Glomerular visceral epithelial cell (primary cell): ENCODE data around the gene PLK3.
"Not testable (repeated sequence)": the region's sequence is repeated elsewhere in the genome, so short reads cannot be mapped to it uniquely, and the experiment has no call there.

Experiments
- DNase-seq: peaks from one replicate; pipeline ENCODE4 v3.0.0-alpha.2; 2016; ENCODE audit errors: extremely low spot score

PLK3 gene

GRCh38 chr1:44787506-44787905, 12.7 kb upstream of the PLK3 start:
- DNase-seq: no peak

DNA sequence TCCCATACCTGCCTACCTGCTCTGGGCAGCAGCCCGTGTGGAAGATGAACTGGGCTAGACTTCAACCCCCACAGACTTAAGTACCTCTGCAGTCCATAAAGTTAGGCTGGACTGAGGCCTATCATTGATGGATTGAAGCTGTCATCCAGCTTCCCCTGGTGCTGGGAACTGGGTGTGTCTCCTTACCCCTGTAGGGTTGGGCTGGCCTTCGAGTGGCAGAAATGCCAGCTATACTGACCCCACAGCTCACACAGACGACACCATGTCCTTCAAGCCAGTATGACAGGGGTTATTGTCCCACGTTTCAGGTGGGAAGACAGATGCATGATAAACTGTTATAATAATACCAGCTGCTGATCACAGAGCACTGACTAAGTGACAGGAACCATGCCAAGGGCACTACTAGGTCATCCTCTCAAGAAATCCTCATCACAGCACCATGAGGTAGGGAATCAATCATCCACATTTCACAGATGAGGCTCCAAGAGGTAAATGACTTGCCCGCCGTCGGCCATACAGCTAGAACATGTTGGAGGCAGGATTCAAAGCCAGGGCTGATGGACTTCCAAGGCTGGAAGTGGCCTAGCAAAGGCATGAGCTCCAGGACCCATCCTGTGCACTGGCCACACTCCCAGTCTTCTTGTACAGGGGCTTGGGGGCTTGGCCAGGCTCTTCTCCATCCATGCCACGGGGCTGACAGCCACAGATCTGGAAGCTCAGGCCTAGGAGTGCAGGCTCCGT, 11.9 kb upstream of the PLK3 start, which contains the start of gene BEST4:
TSS of gene BEST4 (minus strand) at position 51 of the 741 bp plus-strand sequence. CDS start 465 bp downstream, outside the sequence.
- DNase-seq: no peak

DNA sequence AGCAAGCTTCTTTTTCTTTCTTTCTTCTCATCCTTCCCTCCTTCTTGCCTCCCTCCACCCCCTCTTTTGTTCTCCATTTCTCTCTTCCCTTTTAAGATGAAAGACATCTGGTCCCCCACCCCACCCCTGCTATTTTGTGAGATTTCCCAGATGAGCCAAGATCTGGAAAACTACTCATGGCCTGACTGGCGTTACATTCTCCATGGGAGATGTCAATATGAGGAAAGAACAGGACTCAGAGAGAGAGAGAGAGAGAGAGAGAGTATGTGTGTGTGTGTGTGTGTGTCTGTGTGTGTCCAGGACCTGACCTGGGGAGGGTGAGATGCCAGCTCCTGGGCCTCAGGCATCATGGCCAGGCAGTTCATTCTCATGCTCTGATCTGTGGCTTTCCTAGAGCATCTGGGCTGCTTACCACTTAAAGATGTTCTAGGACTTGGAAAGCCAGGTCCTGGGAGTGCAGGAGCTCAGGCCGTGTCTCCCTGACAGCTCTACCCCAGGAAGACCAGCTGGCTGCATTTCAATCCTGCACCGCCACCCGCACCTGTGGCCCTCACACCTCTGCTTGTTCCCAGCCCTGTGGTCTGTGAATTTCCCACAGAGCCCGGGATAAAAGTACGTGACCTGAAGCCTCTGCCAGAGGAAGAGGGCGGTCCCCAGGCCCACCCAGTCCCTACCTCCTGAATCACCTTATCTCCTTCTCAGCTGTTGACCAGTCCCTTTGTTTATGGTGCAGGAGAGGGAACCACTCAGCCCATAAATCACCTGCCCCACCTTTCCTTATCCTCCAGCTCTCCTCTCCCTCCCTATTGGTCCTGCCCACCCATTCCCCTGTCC, 9.0 kb upstream of the PLK3 start:
- DNase-seq: no peak

GRCh38 chr1:44792736-44793502, 7.3 kb upstream of the PLK3 start:
- DNase-seq: no peak

DNA sequence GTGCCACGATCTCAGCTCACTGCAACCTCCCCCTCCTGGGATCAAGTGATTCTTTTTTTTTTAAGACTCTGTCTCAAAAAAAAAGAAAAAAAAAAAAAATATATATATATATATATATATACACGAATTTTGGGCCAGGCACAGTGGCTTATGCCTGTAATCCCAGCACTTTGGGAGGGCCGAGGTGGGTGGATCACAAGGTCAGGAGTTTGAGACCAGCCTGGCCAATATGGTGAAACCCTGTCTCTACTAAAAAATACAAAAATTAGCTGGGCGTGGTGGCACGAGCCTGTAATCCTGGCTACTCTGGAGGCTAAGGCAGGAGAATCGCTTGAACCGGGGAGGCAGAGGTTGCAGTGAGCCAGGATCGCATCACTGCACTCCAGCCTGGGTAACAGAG, 2.3 kb upstream of the PLK3 start:
- not testable (repeated sequence) for DNase-seq

GRCh38 chr1:44798481-44799365, 1.5 kb upstream of the PLK3 start:
- DNase-seq: no peak

DNA sequence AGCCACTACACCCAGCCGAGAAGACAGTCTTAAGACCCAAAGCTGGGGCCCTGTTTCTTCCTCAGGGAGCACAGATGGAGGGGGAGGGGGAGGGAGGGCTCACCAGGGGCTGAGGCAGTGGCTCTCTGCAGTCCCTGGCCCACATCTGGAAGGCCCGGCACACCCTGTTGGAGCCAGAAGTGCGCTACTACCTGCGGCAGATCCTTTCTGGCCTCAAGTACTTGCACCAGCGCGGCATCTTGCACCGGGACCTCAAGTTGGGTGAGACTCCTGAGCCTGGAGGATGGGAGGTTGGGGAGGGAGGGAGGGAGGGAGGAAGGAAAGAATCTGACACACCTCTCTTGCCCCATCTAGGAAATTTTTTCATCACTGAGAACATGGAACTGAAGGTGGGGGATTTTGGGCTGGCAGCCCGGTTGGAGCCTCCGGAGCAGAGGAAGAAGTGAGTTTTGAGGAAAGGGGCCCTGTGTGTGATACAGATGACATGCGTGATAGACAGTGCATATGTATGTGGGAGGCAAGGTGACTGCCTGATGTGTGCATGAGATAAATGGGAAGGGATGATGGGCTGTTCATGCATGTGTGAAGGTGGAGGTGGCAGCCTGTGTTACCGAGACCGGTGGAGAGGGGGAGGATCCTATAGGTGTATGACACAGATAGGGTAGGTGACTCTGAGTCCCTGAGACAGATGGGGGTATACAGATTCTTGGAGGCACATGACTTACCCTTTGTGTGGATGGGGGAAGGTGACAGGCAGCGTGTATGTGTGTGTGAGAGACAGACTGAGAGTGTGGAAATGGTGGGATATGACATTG, 1.5 kb downstream of the PLK3 start:
- DNase-seq: no peak

DNA sequence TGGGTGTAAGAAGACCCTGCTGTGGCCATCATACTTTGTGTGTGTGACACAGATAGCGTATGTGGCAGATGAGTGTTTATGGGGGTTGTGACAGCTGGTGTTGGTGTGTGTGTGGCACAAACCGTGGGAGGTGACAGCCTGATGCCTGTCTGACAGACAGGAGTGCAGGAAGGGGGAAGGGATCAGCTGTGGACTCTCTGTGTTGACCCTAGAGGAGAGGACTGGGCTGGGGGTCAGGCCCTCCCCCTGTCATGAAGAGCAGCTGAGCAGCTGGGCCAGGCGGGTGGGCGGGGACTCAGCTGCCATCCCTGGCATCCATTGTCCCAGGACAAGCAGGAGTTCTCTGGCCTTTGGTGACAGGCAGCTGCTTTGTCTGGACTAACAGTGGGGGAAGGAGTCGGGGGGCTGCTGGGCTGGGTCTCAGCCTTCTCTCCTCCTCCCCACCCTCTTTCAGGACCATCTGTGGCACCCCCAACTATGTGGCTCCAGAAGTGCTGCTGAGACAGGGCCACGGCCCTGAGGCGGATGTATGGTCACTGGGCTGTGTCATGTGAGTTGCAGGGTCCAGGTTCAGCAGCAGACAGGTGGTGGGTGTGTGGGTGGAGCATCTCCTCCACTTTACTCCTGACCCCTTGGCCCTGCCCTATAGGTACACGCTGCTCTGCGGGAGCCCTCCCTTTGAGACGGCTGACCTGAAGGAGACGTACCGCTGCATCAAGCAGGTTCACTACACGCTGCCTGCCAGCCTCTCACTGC, 2.3 kb downstream of the PLK3 start:
- DNase-seq: no peak

DNA sequence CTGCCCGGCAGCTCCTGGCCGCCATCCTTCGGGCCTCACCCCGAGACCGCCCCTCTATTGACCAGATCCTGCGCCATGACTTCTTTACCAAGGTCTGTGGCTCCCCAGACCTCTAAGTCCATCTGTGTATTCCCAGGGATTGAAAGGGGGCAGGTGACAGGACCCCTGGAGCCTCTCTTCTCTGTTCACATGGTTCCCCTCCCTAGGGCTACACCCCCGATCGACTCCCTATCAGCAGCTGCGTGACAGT, 2.8 kb downstream of the PLK3 start:
- DNase-seq: no peak

GRCh38 chr1:44803312-44804095, 3.3 kb downstream of the PLK3 start:
- no peak for DNase-seq

DNA sequence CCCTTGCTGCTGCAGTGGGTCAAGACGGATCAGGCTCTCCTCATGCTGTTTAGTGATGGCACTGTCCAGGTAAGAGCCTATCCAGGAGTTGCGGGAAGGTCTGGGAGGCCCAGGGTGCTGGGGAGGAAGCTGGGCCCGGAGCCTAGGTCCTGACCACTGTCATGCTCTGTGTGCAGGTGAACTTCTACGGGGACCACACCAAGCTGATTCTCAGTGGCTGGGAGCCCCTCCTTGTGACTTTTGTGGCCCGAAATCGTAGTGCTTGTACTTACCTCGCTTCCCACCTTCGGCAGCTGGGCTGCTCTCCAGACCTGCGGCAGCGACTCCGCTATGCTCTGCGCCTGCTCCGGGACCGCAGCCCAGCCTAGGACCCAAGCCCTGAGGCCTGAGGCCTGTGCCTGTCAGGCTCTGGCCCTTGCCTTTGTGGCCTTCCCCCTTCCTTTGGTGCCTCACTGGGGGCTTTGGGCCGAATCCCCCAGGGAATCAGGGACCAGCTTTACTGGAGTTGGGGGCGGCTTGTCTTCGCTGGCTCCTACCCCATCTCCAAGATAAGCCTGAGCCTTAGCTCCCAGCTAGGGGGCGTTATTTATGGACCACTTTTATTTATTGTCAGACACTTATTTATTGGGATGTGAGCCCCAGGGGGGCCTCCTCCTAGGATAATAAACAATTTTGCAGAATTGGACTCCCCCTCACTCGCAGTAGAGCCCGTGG, 5.3 kb downstream of the PLK3 start:
- DNase-seq: no peak

DNA sequence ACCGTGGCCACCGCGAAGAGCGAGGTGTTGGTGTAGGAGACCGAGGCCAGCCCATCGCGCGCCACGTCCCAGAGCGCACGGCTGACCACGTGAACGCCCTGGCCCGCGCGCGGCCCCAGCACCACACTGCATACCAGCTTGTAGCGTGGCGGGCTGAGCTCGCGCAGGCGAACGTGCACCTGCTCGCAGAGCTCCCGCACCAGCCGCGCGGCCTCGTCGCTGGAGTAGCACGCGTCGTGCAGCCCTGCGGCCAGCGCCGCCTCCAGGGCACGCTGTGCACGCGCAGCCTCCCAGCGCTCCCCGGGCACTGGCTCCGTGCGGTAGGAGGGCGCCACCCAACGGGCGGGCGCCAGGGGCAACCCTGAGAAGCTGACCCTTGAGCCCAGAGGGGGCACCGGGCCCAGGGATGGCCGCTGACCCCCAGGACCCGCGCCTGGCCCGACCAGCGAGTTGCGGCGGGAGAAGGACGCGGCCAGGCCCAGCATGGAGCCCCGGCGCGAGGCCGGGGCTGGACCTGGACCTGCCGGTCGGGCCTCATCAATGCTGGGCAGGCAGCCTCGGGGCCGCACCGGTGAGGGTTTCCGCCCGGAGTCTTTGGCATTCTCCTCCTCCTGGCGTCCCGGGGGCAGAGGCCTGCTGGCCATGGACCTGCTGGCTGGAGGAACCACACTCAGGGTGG, 6.0 kb downstream of the PLK3 start:
- DNase-seq: no peak

GRCh38 chr1:44806704-44807363, 6.7 kb downstream of the PLK3 start, which contains the start of gene DYNLT4:
Gene DYNLT4 (minus strand): TSS chr1:44807351. CDS start chr1:44806668, 683 bp downstream.
- DNase-seq: no peak

- DNase-seq: peak; percentile 100
These were observed 7.3 kb downstream of the PLK3 start for GRCh38 chr1:44807364-44808062.

DNA sequence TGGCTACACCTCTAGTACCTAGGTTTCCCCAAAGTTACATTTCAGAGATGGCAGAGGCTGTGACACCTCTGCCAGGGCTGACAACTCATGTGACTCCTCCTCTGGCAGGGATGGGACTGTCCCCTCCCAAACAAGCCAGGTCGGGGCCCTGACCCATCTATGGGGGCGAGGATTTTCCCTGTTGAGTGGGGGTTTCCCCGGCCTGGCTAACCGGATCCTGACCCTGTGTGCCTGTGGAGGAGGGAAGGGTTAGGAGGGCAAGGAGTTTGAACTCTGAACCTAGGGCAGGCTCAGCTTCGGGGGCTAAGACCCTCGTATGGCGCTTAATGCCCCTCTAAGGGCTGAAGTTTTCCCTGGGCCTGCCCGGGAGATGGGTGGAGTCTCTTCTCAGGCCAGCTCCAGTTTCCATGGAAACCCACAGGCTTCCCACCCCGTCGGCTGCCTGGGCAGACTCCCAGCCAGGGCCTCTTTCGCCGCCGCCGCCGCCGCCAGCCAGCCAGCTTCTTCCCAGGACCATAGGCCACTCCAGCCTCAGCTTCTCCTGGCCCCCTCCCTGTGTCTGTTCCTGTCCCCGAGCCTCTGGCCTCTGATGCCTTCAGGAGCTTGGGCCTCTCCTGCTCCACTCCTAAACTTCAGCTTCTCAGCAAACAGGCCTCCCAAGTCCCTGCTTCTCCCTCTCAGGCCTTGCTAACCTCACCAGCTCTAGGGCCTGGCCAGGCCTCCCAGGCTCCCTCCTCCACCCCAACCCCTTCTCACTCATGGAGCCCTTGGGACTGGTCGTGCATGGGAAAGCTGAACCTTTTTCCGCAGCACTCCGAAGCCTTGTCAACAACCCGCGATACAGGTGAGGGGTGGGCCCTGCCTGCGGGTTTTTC, 8.1 kb downstream of the PLK3 start, which contains the start of gene BTBD19:
TSS of gene BTBD19 (plus strand) at position 461 of the 875 bp plus-strand sequence. CDS start at position 759, 298 bp downstream.
- peak; percentile 91 for DNase-seq
